NCI-H2107 treated with DMSO at 0.1 percent for 48 hours (cell line): Measurements from ENCODE around the gene FGG.

Source experiments
- DNase-seq: peaks from one replicate; lab custom pipeline; 2025; ENCODE audit not compliant: unreplicated experiment; lab: John Stamatoyannopoulos, UW

Gene FGG

GRCh38 chr4:154612472-154613414, at the start of gene FGG:
Gene FGG (minus strand): TSS chr4:154612656. CDS start chr4:154612609, 47 bp downstream.
- DNase-seq: no peak

- DNase-seq: no peak
Observed at GRCh38 chr4:154660052-154660451, 47.6 kb upstream of the FGG start.

- DNase-seq: no peak
Observed at GRCh38 chr4:154658680-154659405, 46.4 kb upstream of the FGG start.

GRCh38 chr4:154643493-154643892, 31.0 kb upstream of the FGG start:
- no peak for DNase-seq

- DNase-seq: no peak
Observed at GRCh38 chr4:154642373-154643009, 30.0 kb upstream of the FGG start.

GRCh38 chr4:154640999-154641398, 28.5 kb upstream of the FGG start:
- no peak for DNase-seq

- DNase-seq: no peak
Observed at GRCh38 chr4:154634058-154634457, 21.6 kb upstream of the FGG start.

GRCh38 chr4:154631828-154632227, 19.4 kb upstream of the FGG start:
- DNase-seq: no peak

GRCh38 chr4:154630324-154630723, 17.9 kb upstream of the FGG start:
- no peak for DNase-seq

GRCh38 chr4:154626793-154627484, 14.5 kb upstream of the FGG start:
- no peak for DNase-seq

GRCh38 chr4:154625971-154626370, 13.5 kb upstream of the FGG start:
- DNase-seq: no peak

- DNase-seq: no peak
Observed at GRCh38 chr4:154623995-154624394, 11.5 kb upstream of the FGG start.

- no peak for DNase-seq
Observed at GRCh38 chr4:154623436-154623835, 11.0 kb upstream of the FGG start.

- peak; percentile 8 for DNase-seq
Observed at GRCh38 chr4:154622598-154622997, 10.1 kb upstream of the FGG start.

GRCh38 chr4:154620111-154620510, 7.7 kb upstream of the FGG start:
- DNase-seq: no peak

GRCh38 chr4:154618708-154619315, 6.4 kb upstream of the FGG start:
- no peak for DNase-seq

GRCh38 chr4:154617820-154618317, 5.4 kb upstream of the FGG start:
- no peak for DNase-seq

- DNase-seq: no peak
Observed at GRCh38 chr4:154616731-154617130, 4.3 kb upstream of the FGG start.

- DNase-seq: no peak
Observed at GRCh38 chr4:154616287-154616686, 3.8 kb upstream of the FGG start.

GRCh38 chr4:154615211-154615610, 2.8 kb upstream of the FGG start:
- DNase-seq: no peak
